SU-DHL-6 (cell line): ENCODE results near the gene FAM83G.

Experiments used
- EZH2phosphoT487 ChIP-seq: fragments of 200-600 bp; sonication (generic), shearing (Covaris generic); conservative IDR thresholded peaks from 2 replicates; pipeline ENCODE4 v1.6.1; 2018; ENCODE audit warnings: mild to moderate bottlenecking, antibody characterized with exemption, low read length, moderate library complexity, mixed read lengths
- TF ChIP-seq, protein P1 (sequence below): fragments of 200-600 bp; sonication (generic); IDR thresholded peaks from one replicate; pipeline ENCODE4 v1.5.1; 2017; ENCODE audit warnings: antibody characterized with exemption, mild to moderate bottlenecking, low read length, moderate library complexity; ENCODE audit not compliant: insufficient read depth, poor library complexity, severe bottlenecking

DNA sequence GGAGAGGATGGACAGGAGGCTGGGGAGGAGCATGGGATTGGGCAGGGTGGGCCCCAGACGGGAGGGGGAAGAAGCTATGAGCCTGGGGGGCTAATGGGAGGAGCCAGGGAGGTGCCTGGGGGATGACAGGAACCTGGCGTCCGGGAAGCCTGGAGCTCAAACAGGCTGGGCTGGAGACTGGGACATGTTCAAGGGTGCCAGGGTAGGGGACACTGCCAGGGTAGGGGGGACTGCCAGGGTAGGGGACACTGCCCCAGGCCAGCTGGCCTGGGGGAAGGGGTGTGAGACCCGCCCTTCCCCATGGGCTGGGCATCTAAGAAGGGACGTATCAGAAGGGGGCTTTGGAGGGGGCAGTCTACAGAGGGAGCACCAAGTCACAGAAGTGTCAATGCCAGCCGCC lies 7.0 kb upstream of the FAM83G start:
- TF ChIP-seq, protein P1, sequence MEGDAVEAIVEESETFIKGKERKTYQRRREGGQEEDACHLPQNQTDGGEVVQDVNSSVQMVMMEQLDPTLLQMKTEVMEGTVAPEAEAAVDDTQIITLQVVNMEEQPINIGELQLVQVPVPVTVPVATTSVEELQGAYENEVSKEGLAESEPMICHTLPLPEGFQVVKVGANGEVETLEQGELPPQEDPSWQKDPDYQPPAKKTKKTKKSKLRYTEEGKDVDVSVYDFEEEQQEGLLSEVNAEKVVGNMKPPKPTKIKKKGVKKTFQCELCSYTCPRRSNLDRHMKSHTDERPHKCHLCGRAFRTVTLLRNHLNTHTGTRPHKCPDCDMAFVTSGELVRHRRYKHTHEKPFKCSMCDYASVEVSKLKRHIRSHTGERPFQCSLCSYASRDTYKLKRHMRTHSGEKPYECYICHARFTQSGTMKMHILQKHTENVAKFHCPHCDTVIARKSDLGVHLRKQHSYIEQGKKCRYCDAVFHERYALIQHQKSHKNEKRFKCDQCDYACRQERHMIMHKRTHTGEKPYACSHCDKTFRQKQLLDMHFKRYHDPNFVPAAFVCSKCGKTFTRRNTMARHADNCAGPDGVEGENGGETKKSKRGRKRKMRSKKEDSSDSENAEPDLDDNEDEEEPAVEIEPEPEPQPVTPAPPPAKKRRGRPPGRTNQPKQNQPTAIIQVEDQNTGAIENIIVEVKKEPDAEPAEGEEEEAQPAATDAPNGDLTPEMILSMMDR: no peak
- no peak for TF ChIP-seq EZH2phosphoT487
